ENCODE results near the gene BNIP1.
"Not testable (repeated sequence)": the region's sequence is repeated elsewhere in the genome, so short reads cannot be mapped to it uniquely, and the experiment has no call there.

Gene BNIP1, protein sequence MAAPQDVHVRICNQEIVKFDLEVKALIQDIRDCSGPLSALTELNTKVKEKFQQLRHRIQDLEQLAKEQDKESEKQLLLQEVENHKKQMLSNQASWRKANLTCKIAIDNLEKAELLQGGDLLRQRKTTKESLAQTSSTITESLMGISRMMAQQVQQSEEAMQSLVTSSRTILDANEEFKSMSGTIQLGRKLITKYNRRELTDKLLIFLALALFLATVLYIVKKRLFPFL

DNA sequence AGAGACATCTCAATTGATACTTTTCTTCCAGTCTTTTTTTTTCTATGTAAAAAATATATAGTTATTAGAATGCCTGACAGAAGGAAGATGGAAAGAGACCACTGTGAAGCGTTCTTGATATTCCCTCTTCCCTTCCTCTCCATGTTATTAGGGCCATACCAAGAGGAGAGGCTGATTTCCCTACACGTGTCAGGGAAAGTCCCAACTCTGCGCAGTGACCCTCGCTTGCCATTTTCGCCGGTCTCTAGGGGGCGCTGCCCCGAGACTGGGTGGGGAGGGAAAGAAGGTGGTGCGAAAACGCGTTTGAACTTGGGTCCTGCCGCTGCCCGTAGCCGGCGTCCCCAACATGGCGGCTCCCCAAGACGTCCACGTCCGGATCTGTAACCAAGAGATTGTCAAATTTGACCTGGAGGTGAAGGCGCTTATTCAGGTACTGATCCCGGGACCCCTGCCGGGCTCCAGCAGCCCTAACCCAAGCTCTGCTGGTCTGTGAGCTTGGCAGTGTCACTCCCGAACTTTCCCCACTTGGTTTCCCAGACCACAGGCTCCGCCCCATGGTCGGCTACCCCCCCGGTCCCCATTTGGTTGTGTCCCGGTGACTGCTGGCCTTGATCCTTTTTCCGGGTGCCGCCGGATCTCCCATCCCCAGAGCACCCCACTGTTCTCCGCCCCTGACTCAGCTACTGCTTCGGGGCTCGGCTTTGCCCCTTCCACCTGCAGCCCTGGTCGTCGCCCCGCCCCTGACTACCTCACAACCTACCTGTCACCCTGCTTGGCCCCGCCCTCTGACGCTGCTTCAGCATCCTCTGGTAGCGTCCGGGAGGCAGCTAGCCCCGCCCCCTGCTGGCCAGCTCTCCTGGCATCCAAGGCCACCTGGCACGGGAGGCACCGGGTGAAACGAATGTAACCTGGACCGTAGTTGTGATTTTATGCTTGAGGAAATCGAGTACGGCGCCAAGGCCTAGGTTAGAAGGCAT is at the start of gene BNIP1:
Gene BNIP1 (plus strand): TSS at position 332 of the 977 bp plus-strand sequence. CDS start 15 bp downstream, at position 347.
- Mint-ChIP-seq H3K36me3 (ENCODE audit: low read depth) (peaks cover 44% of the 10 kb centered on the region), H3K27me3 (no peaks in the 10 kb centered on the region), H3K4me1 (ENCODE audit: low read depth) (peaks cover 13% of the 10 kb centered on the region), H3K27ac (peak within 1 kb of the TSS; percentile 99), H3K4me3 (peak within 1 kb of the TSS; percentile 99), H3K9me3 (no peaks in the 10 kb centered on the region)
- DNase-seq, result peak; percentile 99

DNA sequence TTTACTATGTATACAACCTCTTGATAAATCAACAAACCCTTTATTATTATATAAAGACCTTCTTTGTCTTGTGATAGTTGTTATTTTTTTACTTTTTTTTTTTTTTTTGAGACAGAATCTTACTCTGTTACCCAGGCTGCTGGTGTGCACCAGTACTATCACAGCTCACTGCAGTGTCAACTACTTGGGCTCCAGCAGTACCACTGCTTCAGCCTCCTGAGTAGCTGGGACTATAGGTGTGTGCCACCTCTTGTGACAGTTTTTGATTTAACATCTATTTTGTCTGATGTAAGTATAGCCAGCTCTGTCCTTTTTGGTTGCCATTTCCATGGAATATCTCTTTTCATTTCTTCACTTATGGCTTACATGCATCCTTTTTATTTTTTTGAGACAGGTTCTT is 45.5 kb upstream of the BNIP1 start:
- no peaks in the 10 kb centered on the region for H3K27me3 Mint-ChIP-seq
- peak overlapping the region; percentile 28 for H3K27ac Mint-ChIP-seq
- H3K36me3 Mint-ChIP-seq (ENCODE audit: low read depth), result peaks cover 26% of the 10 kb centered on the region
- H3K4me3 Mint-ChIP-seq, result no peak overlapping the region
- H3K4me1 Mint-ChIP-seq (ENCODE audit: low read depth), result peaks cover 71% of the 10 kb centered on the region
- DNase-seq, result no peak
- peaks cover 6% of the 10 kb centered on the region for H3K9me3 Mint-ChIP-seq

DNA sequence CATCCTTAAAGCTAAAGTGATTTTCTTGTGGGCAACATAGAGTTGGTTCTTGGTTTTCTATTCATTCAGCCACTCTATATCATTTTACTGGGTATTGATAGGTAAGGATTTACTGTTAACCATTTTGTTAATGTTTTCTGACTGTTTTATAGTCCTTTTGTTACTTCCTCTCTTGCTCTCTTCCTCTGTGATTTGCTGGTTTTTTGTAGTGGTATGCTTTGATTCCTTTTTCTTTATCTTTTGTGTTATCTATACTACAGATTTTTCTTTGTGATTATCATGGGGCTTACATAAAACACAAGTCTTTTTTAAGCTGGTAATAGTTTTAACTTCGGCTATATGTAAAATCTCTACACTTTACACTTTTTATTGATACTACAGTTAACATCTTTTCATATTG is 44.9 kb upstream of the BNIP1 start:
- Mint-ChIP-seq H3K27me3 (no peaks in the 10 kb centered on the region), H3K9me3 (peaks cover 6% of the 10 kb centered on the region), H3K27ac (peak overlapping the region; percentile 50), H3K36me3 (ENCODE audit: low read depth) (peaks cover 26% of the 10 kb centered on the region), H3K4me1 (ENCODE audit: low read depth) (peaks cover 67% of the 10 kb centered on the region), H3K4me3 (no peak overlapping the region)
- DNase-seq, result no peak

DNA sequence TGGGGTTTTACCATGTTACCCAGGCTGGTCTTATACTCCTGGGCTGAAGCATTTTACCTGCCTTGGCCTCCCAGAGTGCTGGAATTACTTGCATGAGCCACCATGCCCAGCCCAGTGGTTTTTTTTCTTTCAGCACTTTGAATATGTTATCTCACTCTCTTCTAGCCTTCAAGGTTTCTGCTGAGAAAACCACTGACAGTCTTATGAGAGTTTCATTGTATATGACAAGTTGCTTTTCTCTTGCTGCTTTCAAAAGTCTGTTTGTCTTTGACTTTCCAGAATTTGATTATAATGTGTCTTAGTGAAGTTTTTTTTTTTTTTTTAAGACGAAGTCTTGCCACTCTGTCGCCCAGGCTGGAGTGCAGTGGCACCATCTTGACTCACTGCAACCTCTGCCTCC is 43.1 kb upstream of the BNIP1 start:
- peaks cover 22% of the 10 kb centered on the region for H3K36me3 Mint-ChIP-seq (ENCODE audit: low read depth)
- DNase-seq, result no peak
- H3K27me3 Mint-ChIP-seq, result no peaks in the 10 kb centered on the region
- H3K4me3 Mint-ChIP-seq, result no peak overlapping the region
- H3K9me3 Mint-ChIP-seq, result peaks cover 6% of the 10 kb centered on the region
- H3K27ac Mint-ChIP-seq, result no peak overlapping the region
- peaks cover 59% of the 10 kb centered on the region for H3K4me1 Mint-ChIP-seq (ENCODE audit: low read depth)

DNA sequence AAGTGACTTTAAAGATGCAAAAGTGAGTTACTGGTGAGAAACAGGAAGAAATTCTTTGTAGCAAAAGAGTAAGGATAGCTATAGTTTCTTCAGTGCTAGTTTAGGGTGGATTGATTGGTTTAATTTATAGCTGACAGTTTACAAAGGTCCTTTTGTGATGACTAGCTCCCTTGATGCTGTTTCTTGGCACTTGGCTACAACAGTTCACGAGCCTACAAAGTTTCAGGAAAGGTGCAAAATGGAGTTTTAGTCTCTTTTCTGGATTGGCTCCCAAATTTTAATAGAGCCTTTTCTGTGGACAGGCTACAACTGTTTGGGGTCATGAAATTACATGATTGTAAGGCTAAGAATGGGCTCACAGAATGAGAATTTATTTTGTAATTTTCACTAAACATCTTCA is 40.9 kb upstream of the BNIP1 start:
- H3K4me1 Mint-ChIP-seq (ENCODE audit: low read depth), result peaks cover 40% of the 10 kb centered on the region
- H3K27ac Mint-ChIP-seq, result no peak overlapping the region
- DNase-seq, result no peak
- H3K4me3 Mint-ChIP-seq, result no peak overlapping the region
- no peaks in the 10 kb centered on the region for H3K27me3 Mint-ChIP-seq
- peaks cover 6% of the 10 kb centered on the region for H3K9me3 Mint-ChIP-seq
- H3K36me3 Mint-ChIP-seq (ENCODE audit: low read depth), result peaks cover 24% of the 10 kb centered on the region

DNA sequence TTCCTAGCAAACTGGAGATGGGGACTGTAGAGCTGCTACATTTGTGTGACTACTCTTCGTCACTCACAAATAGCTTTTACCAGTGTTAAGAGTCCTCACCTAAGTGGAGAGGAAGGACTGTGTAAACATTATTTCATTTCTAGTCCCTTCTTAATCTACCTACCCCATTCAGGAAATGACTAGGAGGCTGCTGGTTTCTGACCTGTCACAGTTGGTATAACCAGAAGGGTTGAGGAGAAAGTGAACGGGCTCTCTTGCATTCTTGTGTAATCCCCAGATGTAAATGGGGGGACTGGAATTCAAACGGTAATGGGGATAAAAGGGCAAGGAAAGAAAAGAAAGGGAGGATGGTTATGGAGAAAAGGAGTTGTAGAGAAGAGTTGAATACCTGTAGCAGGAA is 35.4 kb upstream of the BNIP1 start:
- no peak overlapping the region for H3K4me3 Mint-ChIP-seq
- no peak for DNase-seq
- H3K27ac Mint-ChIP-seq, result peak overlapping the region; percentile 32
- H3K27me3 Mint-ChIP-seq, result no peaks in the 10 kb centered on the region
- peaks cover 14% of the 10 kb centered on the region for H3K4me1 Mint-ChIP-seq (ENCODE audit: low read depth)
- H3K9me3 Mint-ChIP-seq, result no peaks in the 10 kb centered on the region
- H3K36me3 Mint-ChIP-seq (ENCODE audit: low read depth), result peaks cover 45% of the 10 kb centered on the region

DNA sequence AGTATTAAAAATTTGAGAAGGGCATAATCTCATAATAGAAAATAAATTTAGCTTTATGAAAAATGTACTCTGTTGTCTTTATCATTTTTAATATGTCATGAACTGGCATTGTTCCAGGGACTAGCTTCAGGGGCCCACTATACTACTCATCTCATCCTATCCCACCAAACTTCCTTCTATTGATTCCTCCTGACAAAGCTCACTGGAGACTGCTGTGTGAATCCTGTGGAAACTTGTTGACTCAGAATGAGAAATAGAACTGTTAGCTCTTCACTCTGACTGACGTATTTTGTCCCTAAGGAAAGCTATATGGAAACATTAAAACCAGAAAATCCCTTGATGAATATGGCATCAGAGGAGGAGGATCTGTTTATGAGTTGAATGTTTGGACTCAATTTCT is 29.8 kb upstream of the BNIP1 start:
- no peak for DNase-seq
- no peak overlapping the region for H3K4me3 Mint-ChIP-seq
- H3K27me3 Mint-ChIP-seq, result no peaks in the 10 kb centered on the region
- H3K27ac Mint-ChIP-seq, result peak overlapping the region; percentile 72
- H3K4me1 Mint-ChIP-seq (ENCODE audit: low read depth), result peaks cover 12% of the 10 kb centered on the region
- H3K36me3 Mint-ChIP-seq (ENCODE audit: low read depth), result peaks cover 64% of the 10 kb centered on the region
- peaks cover 2% of the 10 kb centered on the region for H3K9me3 Mint-ChIP-seq

DNA sequence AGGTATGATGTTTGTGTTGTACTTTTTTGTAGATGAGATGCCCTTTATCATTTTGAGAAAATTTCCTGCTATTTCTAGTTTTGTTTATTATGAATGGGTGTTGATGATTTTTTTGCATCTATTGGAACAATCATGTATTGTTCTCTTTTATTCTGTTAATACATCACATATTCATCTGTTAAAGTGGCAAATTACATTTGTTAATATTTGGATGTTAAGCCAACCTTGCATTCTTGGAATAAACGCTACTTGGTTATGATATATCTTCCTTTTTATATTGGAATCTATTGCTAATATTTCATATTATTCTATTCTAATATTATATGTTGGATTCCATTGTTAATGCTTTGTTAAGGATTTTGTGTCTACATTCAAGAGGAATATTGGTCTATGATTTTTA is 24.6 kb upstream of the BNIP1 start:
- peaks cover 55% of the 10 kb centered on the region for H3K36me3 Mint-ChIP-seq (ENCODE audit: low read depth)

DNA sequence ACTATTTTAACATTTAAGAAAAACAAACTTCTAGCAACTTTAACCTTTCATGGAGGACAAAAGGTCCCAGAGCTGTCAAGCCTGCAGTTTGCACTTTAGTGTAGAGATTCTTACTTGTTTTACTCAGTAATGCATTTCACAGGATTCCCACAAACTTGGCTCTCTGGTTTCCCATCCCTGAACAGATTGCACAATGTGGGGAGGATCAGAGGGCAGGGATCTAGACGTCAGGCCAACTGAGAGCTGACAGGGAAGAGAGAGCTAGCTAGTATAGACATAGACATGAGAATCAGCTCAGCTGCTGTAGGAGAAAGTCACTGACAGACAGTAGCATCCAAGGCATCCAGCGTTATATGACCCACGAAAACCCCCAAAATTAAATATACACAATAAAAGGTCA is 20.9 kb upstream of the BNIP1 start:
- H3K27me3 Mint-ChIP-seq, result no peaks in the 10 kb centered on the region
- DNase-seq, result no peak
- H3K9me3 Mint-ChIP-seq, result peaks cover 7% of the 10 kb centered on the region
- peaks cover 64% of the 10 kb centered on the region for H3K36me3 Mint-ChIP-seq (ENCODE audit: low read depth)
- no peak overlapping the region for H3K4me3 Mint-ChIP-seq
- no peak overlapping the region for H3K27ac Mint-ChIP-seq
- peaks cover 3% of the 10 kb centered on the region for H3K4me1 Mint-ChIP-seq (ENCODE audit: low read depth)

More for the DNA sequence above, 24.6 kb upstream of the BNIP1 start:
- no peak overlapping the region for H3K4me3 Mint-ChIP-seq
- no peaks in the 10 kb centered on the region for H3K27me3 Mint-ChIP-seq
- H3K9me3 Mint-ChIP-seq, result peaks cover 7% of the 10 kb centered on the region
- H3K4me1 Mint-ChIP-seq (ENCODE audit: low read depth), result peaks cover under 1% of the 10 kb centered on the region
- DNase-seq, result no peak
- no peak overlapping the region for H3K27ac Mint-ChIP-seq

DNA sequence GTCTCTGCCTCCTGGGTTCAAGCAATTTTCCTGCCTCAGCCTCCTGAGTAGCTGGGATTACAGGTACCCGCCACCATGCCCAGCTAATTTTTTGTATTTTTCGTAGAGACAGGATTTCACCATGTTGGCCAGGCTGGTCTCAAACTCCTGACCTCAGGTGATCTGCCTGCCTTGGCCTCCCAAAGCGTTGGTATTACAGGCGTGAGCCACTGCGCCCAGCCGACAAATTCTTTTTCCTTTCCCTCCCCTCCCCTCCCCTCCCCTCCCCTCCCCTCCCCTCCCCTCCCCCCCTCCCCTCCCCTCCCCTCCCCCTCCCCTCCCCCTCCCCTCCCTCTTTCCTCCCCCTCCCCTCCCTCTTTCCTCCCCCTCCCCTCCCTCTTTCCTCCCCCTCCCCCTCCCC is 12.2 kb upstream of the BNIP1 start:
- not testable (repeated sequence) for DNase-seq; H3K4me1 Mint-ChIP-seq (ENCODE audit: low read depth); H3K9me3 Mint-ChIP-seq; H3K27me3 Mint-ChIP-seq; H3K27ac Mint-ChIP-seq; H3K4me3 Mint-ChIP-seq
- H3K36me3 Mint-ChIP-seq (ENCODE audit: low read depth), result peaks cover 31% of the 10 kb centered on the region

DNA sequence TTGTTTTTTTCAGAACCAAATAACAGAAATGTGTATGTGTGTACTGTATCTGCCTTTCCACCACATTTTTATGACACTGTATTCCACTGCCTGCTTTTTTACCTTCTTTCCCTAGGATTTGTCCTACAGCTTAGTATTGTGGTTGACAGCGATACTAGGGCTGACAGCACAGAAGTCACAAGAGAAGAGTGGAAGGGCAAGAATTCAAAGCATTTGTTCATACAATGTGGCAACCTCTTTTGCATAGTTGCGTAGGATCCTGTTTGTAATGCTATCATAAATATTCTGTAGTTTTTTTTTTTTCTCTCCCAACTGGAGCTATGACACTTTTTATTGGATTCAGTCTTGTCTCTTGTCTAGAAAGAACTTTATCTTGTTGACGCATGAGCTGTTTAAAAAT is 5.6 kb upstream of the BNIP1 start:
- H3K9me3 Mint-ChIP-seq, result no peaks in the 10 kb centered on the region
- DNase-seq, result no peak
- no peaks in the 10 kb centered on the region for H3K4me1 Mint-ChIP-seq (ENCODE audit: low read depth)
- no peak overlapping the region for H3K27ac Mint-ChIP-seq
- H3K36me3 Mint-ChIP-seq (ENCODE audit: low read depth), result peaks cover 13% of the 10 kb centered on the region
- H3K27me3 Mint-ChIP-seq, result no peaks in the 10 kb centered on the region
- no peak overlapping the region for H3K4me3 Mint-ChIP-seq

DNA sequence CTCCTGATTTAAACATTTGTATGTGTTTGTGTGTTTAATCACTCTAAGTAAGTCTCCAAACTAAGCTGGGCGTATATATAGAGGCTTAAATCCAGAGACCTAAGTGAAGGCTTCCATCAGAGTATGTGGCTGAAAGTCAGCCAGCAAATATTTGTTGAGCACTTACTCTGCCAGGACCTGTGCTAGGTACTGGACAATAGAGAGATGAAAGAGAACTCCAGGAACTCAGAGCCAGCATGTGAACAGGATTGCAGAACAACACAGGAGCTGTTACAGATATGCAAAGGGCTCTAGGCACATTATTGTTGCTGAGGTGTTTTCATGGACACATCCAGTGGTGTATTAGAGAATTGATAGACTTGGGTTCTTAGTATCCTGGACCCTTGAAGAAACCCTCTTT is 4.7 kb upstream of the BNIP1 start:
- H3K9me3 Mint-ChIP-seq, result no peaks in the 10 kb centered on the region
- H3K4me3 Mint-ChIP-seq, result no peak overlapping the region
- H3K4me1 Mint-ChIP-seq (ENCODE audit: low read depth), result peaks cover 2% of the 10 kb centered on the region
- H3K27ac Mint-ChIP-seq, result no peak overlapping the region
- peaks cover 12% of the 10 kb centered on the region for H3K36me3 Mint-ChIP-seq (ENCODE audit: low read depth)
- H3K27me3 Mint-ChIP-seq, result no peaks in the 10 kb centered on the region
- no peak for DNase-seq

DNA sequence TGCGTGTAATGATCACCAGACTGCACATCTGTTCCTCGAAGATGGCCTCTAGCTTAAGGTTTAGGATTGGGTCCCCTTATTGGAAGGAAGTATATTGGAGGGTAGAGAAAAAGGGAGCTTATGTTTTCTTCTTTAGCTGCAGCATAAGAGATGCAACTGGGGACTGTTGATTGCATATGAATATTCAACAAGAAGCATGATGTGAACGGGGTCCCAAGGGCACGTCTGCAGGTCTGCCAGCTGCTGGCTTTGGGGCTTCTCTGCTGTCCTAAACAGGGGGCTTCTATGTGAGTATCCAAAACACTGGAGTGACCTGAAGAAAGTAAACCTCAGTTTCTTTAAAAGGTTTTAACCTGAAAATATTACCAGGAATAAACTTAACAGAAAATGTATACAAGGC is 3.6 kb upstream of the BNIP1 start:
- Mint-ChIP-seq H3K27ac (no peak overlapping the region), H3K27me3 (no peaks in the 10 kb centered on the region), H3K9me3 (no peaks in the 10 kb centered on the region), H3K4me1 (ENCODE audit: low read depth) (peaks cover 9% of the 10 kb centered on the region), H3K36me3 (ENCODE audit: low read depth) (peaks cover 15% of the 10 kb centered on the region), H3K4me3 (no peak overlapping the region)
- DNase-seq, result no peak

DNA sequence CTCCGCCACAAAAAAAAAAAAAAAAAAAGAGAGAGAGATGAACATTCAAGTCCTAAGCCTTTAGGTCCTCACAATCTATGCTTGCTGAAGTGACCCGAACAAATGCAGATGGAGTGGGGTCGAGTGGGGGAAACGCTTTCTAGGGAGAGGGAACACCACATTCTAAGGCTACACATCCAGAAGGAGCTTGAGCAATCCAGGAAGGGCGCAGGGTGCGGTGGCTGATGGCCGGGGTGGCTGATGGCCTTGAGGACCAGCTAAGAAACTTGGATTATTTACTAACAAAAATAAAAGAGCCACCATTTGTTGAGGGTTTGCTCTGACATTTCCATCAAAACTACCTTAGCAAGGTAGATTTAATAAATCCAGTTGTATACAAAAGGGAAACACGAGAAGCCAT is 764 bp upstream of the BNIP1 start:
- H3K27me3 Mint-ChIP-seq, result no peaks in the 10 kb centered on the region
- H3K27ac Mint-ChIP-seq, result no peak overlapping the region
- peaks cover 39% of the 10 kb centered on the region for H3K36me3 Mint-ChIP-seq (ENCODE audit: low read depth)
- H3K9me3 Mint-ChIP-seq, result no peaks in the 10 kb centered on the region
- peaks cover 13% of the 10 kb centered on the region for H3K4me1 Mint-ChIP-seq (ENCODE audit: low read depth)
- DNase-seq, result no peak
- no peak overlapping the region for H3K4me3 Mint-ChIP-seq

DNA sequence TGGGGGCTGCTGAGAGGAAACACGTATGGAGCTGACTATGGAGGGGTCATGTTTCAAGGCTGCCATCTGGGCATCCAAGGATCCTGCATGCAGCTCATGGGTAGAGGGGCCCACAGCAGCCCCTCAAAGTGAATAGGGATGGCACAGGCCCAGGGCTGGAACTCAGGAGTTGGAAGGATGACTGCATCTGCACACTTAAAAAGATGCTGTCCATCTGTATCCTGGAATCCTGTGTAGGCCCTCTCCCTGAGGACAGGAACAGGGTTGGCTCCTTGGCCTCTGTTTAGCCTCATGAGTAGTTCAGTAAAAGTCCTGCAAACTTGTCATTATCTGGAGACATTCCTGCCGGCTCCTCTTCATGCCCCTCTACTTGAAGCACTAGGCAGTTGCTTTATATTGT is 4.0 kb downstream of the BNIP1 start:
- Mint-ChIP-seq H3K36me3 (ENCODE audit: low read depth) (peaks cover 76% of the 10 kb centered on the region), H3K27me3 (no peaks in the 10 kb centered on the region), H3K4me1 (ENCODE audit: low read depth) (peaks cover 13% of the 10 kb centered on the region), H3K27ac (no peak overlapping the region), H3K9me3 (no peaks in the 10 kb centered on the region), H3K4me3 (no peak overlapping the region)
- DNase-seq, result no peak

All from activated T-cell treated with anti-CD3 and anti-CD28 coated beads, Interleukin-2, amount 50 U/mL, for 24 hours (primary cell).